Kidney (tissue), 14 donors: ENCODE measurements around the gene DTYMK. TPM values are rescaled to one million over a fixed set of nuclear protein-coding genes. Genes with fewer than 3 reads are reported as not detected.

Source experiments
- DNase-seq, 5 donors: peaks; one replicate each; pipeline ENCODE4 v3.0.0-alpha.2; 2013 to 2020
- FAIRE-seq: peaks from 2 replicates; lab custom pipeline; 2012; peaks lifted over from hg19 to GRCh38; lab: Jason Lieb, UNC
- H3K27ac ChIP-seq, 2 donors: one replicate each; pipeline ENCODE4 v1.7.0; 2013; ENCODE audit warnings: low read depth in 2 of 2, low read length in 2 of 2, inconsistent platforms in 1 of 2
- H3K27me3 ChIP-seq: one replicate; pipeline ENCODE4 v1.7.1; 2013; ENCODE audit warnings: low read length, inconsistent platforms; ENCODE audit not compliant: control insufficient read depth, insufficient read depth
- H3K36me3 ChIP-seq, 3 donors: one replicate each; pipeline versions ENCODE4 v1.7.0 to v1.7.1; 2013; ENCODE audit warnings: low read length in 3 of 3, control low read depth in 1 of 3, inconsistent platforms in 1 of 3; ENCODE audit not compliant: insufficient read depth in 3 of 3, control insufficient read depth in 2 of 3
- H3K4me1 ChIP-seq, 3 donors: one replicate each; pipeline versions ENCODE4 v1.7.0 to v1.7.1; 2013; ENCODE audit warnings: low read length in 3 of 3, inconsistent platforms in 1 of 3, low read depth in 1 of 3; ENCODE audit not compliant: control insufficient read depth in 2 of 3, insufficient read depth in 2 of 3
- H3K4me3 ChIP-seq, 3 donors: one replicate each; pipeline versions ENCODE4 v1.7.0 to v1.8.1; 2013; ENCODE audit warnings: low read length in 3 of 3, control low read depth in 1 of 3, inconsistent platforms in 1 of 3
- H3K9ac ChIP-seq, 3 donors: one replicate each; pipeline versions ENCODE4 v1.7.0 to v1.7.1; 2013; ENCODE audit warnings: low read length in 3 of 3, control low read depth in 1 of 3, inconsistent platforms in 1 of 3
- H3K9me3 ChIP-seq, 3 donors: one replicate each; pipeline versions ENCODE4 v1.7.0 to v1.7.1; 2013; ENCODE audit warnings: low read length in 3 of 3, control low read depth in 1 of 3, inconsistent platforms in 1 of 3; ENCODE audit not compliant: control insufficient read depth in 2 of 3, insufficient read depth in 1 of 3
- CTCF ChIP-seq: IDR thresholded peaks from 3 replicates; pipeline ENCODE4 v1.5.1; 2012; ENCODE audit warnings: mild to moderate bottlenecking, moderate library complexity, borderline replicate concordance; ENCODE audit not compliant: insufficient read depth; ENCODE audit errors: extremely low read depth
- intact Hi-C: fragments of 100-400 bp; cut with DNase I; formaldehyde crosslinking; loops from one replicate; pipeline ENCODE4 v1.11.1; 2022
- polyA plus RNA-seq: library from polyadenylated mRNA; stranded (reverse); fragments of 350-450 nt; fragmentation: Illumina TruSeq; extraction: RNeasy Lipid Tissue Mini Kit (QIAGEN cat#74804); gene quantifications from one replicate; pipeline ENCODE4 v1.2.3, GENCODE V29; 2014; ENCODE audit warnings: low read depth, low replicate concordance; ENCODE audit not compliant: insufficient read depth
- total RNA-seq: library from RNA; stranded (reverse); fragmentation: NEBNext Ultra II Directional; extraction: Animal tissue kit (Norgen Biotek cat#: 25700); gene quantifications from one replicate; pipeline ENCODE4 v1.2.1, GENCODE V29; 2021
- donor health status: control.
- donor health status: control.
- donor health status: control.
- donor health status: control.
- donor health status: control.
- donor health status: DM: yes; HTN: yes; CAD: no.
- donor health status: Normal renal cell carcinoma (clear cell type).

The DTYMK gene
- total and polyA plus RNA-seq, 2 donors from 2014 or later: 19.0 to 27.1 TPM

- no peaks in the 10 kb centered on the region for H3K9me3 ChIP-seq
- no peak for DNase-seq
- H3K27ac ChIP-seq: no peak overlapping the region
- no peak for TF ChIP-seq CTCF
- H3K4me1 ChIP-seq: no peaks in the 10 kb centered on the region
- no peak overlapping the region for H3K4me3 ChIP-seq
- FAIRE-seq: no peak
- peaks cover 2 to 57% (median 41%) of the 10 kb centered on the region in 3 donors for H3K36me3 ChIP-seq
- no peaks in the 10 kb centered on the region for H3K27me3 ChIP-seq
- H3K9ac ChIP-seq: no peak overlapping the region
- intact Hi-C loops: no loop called here
These were observed 30.3 kb downstream of the DTYMK start for GRCh38 chr2:241656190-241656741.

GRCh38 chr2:241655516-241656189 is 31.0 kb downstream of the DTYMK start:
- Histone ChIP-seq H3K27ac (no peak overlapping the region), H3K36me3 (peaks cover 0 to 54% (median 37%) of the 10 kb centered on the region in 3 donors), H3K4me3 (no peak overlapping the region), H3K4me1 (no peaks in the 10 kb centered on the region), H3K9me3 (no peaks in the 10 kb centered on the region), H3K27me3 (no peaks in the 10 kb centered on the region), H3K9ac (no peak overlapping the region)
- no peak for FAIRE-seq
- no peak for DNase-seq
- TF ChIP-seq CTCF: no peak
- intact Hi-C loops: no loop called here

- H3K27me3 ChIP-seq: no peaks in the 10 kb centered on the region
- no peak overlapping the region for H3K9ac ChIP-seq
- peaks cover 0 to 48% (median 32%) of the 10 kb centered on the region in 3 donors for H3K36me3 ChIP-seq
- no peak for TF ChIP-seq CTCF
- intact Hi-C loops: no loop called here
- peaks cover 0 to 5% (median under 1%) of the 10 kb centered on the region in 3 donors for H3K4me1 ChIP-seq
- H3K9me3 ChIP-seq: no peaks in the 10 kb centered on the region
- no peak overlapping the region for H3K27ac ChIP-seq
- FAIRE-seq (no peak), DNase-seq (no peak)
- no peak overlapping the region for H3K4me3 ChIP-seq
These were observed 32.1 kb downstream of the DTYMK start for GRCh38 chr2:241654551-241654950.
